Upper lobe of left lung (tissue), 4 donors: ENCODE measurements around the gene MYL12B.
"Not testable (repeated sequence)": the region's sequence is repeated elsewhere in the genome, so short reads cannot be mapped to it uniquely, and the experiment has no call there.

Experiments
- POLR2A ChIP-seq, 4 donors: fragments of 450-650 bp; IDR thresholded peaks; one replicate each; pipeline ENCODE4 v1.5.1; 2016 to 2017; ENCODE audit warnings: antibody characterized with exemption in 4 of 4, mild to moderate bottlenecking in 2 of 4
- TF ChIP-seq, protein P1 (sequence below), 6 experiments: fragments of 450-650 bp in 4 of 6; fragments of 200-600 bp in 2 of 6; sonication (generic) in 2 of 6; IDR thresholded peaks; one replicate each; pipeline ENCODE4 v1.5.1; 2016 to 2019; ENCODE audit warnings: antibody characterized with exemption in 6 of 6

DNA sequence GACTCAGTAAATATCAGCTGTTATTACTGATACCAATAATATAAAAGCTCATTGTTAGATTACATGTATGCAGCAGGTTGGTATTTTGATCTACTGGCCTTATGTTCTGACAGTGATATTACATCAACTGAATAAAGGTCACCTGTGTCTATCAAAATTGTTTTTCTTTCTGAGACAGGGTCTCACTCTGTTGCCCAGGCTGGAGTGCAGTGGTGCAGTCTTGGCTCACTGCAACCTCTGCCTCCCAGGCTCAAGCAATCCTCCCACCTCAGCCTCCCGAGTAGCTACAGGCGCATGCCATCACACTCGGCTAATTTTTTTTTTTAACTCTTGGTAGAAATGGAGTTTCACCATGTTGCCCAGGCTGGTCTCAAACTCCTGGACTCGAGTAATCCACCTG lies 41.1 kb upstream of the MYL12B start:
- TF ChIP-seq POLR2A (IDR thresholded peaks at IDR 0.05) = not testable (repeated sequence)
- TF ChIP-seq, protein P1, sequence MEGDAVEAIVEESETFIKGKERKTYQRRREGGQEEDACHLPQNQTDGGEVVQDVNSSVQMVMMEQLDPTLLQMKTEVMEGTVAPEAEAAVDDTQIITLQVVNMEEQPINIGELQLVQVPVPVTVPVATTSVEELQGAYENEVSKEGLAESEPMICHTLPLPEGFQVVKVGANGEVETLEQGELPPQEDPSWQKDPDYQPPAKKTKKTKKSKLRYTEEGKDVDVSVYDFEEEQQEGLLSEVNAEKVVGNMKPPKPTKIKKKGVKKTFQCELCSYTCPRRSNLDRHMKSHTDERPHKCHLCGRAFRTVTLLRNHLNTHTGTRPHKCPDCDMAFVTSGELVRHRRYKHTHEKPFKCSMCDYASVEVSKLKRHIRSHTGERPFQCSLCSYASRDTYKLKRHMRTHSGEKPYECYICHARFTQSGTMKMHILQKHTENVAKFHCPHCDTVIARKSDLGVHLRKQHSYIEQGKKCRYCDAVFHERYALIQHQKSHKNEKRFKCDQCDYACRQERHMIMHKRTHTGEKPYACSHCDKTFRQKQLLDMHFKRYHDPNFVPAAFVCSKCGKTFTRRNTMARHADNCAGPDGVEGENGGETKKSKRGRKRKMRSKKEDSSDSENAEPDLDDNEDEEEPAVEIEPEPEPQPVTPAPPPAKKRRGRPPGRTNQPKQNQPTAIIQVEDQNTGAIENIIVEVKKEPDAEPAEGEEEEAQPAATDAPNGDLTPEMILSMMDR (IDR thresholded peaks at IDR 0.05) = not testable (repeated sequence)
